Measurements from ENCODE around the gene KLK7. TPM values are rescaled to one million over a fixed set of nuclear protein-coding genes. Genes with fewer than 3 reads are reported as not detected.
A peak's percentile ranks its signal among the peaks of the same experiment; 100 is the strongest.

Gene KLK7
- total RNA-seq, 4 donors from 2014 or later, result 9.5 to 309 (median 198) TPM

DNA sequence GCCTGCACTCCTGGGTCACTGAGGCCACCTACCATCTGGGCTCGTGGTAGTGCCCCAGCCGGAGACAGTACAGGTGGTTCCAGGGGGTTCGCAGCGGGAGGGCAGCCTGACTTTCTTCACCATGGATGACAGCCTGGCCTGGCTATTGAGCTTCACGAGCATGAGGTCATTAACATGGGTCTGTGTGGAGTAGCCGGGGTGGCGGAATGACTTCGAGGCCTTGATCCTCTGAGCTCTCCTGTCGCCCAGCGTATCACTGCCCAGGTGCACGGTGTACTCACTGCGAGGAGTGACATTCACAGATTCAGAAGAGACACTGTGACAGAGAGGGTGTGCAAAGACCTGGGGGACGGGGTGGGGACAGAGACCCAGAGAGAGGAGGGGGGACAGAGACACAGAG, 3.5 kb downstream of the KLK7 start:
- peaks cover 5 to 33% (median 7%) of the 10 kb centered on the region in 3 donors for H3K4me1 ChIP-seq
- 53 to 68% methylated on average over 5 to 10 of the region's 13 CpGs for WGBS, 2 donors
- H3K36me3 ChIP-seq, result no peaks in the 10 kb centered on the region
- no peaks in the 10 kb centered on the region for H3K9me3 ChIP-seq
- no peak overlapping the region for H3K4me3 ChIP-seq
- DNase-seq, result no peak
- H3K27ac ChIP-seq, result no peak overlapping the region
- peaks cover 0 to 77% (median 0%) of the 10 kb centered on the region in 4 donors for H3K27me3 ChIP-seq
- TF ChIP-seq POLR2A (IDR thresholded peaks at IDR 0.05), result no peak
- TF ChIP-seq, protein P1, sequence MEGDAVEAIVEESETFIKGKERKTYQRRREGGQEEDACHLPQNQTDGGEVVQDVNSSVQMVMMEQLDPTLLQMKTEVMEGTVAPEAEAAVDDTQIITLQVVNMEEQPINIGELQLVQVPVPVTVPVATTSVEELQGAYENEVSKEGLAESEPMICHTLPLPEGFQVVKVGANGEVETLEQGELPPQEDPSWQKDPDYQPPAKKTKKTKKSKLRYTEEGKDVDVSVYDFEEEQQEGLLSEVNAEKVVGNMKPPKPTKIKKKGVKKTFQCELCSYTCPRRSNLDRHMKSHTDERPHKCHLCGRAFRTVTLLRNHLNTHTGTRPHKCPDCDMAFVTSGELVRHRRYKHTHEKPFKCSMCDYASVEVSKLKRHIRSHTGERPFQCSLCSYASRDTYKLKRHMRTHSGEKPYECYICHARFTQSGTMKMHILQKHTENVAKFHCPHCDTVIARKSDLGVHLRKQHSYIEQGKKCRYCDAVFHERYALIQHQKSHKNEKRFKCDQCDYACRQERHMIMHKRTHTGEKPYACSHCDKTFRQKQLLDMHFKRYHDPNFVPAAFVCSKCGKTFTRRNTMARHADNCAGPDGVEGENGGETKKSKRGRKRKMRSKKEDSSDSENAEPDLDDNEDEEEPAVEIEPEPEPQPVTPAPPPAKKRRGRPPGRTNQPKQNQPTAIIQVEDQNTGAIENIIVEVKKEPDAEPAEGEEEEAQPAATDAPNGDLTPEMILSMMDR (IDR thresholded peaks at IDR 0.05), result no peak
- intact Hi-C loops (cut with DNase I), result no loop called here

DNA sequence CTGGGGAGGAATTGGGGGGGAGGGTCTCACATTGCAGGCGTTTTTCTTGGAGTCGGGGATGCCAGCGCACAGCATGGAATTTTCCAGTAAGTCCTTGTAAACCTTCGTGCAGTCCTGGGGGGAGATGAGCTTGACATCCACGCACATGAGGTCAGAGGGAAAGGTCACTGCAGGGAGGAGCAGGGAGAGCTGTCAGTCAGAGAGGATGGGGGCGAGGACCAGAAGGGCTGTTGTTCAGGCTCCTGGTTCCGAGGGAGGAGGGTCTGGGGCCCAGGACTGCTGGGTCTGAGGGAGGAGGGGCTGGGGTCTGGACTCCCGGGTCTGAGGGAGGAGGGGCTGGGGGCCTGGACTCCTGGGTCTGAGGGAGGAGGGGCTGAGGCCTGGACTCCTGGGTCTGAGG, 4.0 kb downstream of the KLK7 start:
- intact Hi-C loops (cut with DNase I), result no loop called here
- Histone ChIP-seq H3K4me1 (peaks cover 5 to 34% (median 7%) of the 10 kb centered on the region in 3 donors), H3K4me3 (no peak overlapping the region), H3K9me3 (no peaks in the 10 kb centered on the region), H3K27me3 (peaks cover 0 to 77% (median 0%) of the 10 kb centered on the region in 4 donors), H3K27ac (no peak overlapping the region), H3K36me3 (no peaks in the 10 kb centered on the region)
- WGBS, 2 donors, result 43 to 62% methylated on average over 5 to 6 of the region's 8 CpGs
- no peak for DNase-seq
- TF ChIP-seq, protein P1 (IDR thresholded peaks at IDR 0.05), result no peak
- no peak for TF ChIP-seq POLR2A (IDR thresholded peaks at IDR 0.05)

DNA sequence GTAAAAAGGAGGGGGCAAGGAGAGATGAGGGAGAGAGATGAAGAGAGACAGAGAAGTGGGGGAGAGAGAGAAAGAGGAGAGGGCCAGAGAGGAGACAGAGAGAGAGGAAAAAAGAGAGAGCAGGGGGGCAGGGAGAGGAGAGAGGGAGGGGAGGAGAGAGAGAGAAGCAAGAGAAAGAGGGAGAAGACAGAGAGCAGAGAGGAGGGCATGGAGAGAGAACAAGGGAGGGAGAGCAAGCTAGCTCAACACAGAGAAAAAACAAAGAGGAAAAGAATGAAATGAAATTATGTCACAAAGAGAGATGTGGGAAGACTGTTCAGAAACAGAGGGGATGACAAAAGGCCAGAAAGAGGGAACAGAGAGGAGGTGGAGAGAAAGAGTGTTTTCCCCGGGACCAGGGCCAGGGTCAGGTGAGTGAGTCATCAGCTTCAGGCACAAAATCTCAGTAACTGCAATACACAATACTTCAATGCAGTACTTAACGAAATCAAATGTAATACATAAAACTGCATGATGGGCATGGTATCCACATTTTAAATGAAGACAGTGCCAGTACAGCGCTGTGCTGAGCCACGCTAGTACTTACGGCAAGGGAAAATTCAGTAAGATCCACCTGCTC, 4.8 kb downstream of the KLK7 start:
- H3K4me1 ChIP-seq, result peaks cover 5 to 30% (median 7%) of the 10 kb centered on the region in 3 donors
- H3K4me3 ChIP-seq, result no peak overlapping the region
- H3K9me3 ChIP-seq, result no peaks in the 10 kb centered on the region
- H3K27me3 ChIP-seq, result peaks cover 0 to 70% (median 0%) of the 10 kb centered on the region in 4 donors
- no peaks in the 10 kb centered on the region for H3K36me3 ChIP-seq
- 23 to 32% methylated on average over 5 of the region's 5 CpGs for WGBS, 2 donors
- TF ChIP-seq POLR2A (IDR thresholded peaks at IDR 0.05), result no peak
- TF ChIP-seq, protein P1 (IDR thresholded peaks at IDR 0.05), result no peak
- no peak overlapping the region for H3K27ac ChIP-seq
- DNase-seq, result no peak
- intact Hi-C loops (cut with DNase I), result no loop called here

DNA sequence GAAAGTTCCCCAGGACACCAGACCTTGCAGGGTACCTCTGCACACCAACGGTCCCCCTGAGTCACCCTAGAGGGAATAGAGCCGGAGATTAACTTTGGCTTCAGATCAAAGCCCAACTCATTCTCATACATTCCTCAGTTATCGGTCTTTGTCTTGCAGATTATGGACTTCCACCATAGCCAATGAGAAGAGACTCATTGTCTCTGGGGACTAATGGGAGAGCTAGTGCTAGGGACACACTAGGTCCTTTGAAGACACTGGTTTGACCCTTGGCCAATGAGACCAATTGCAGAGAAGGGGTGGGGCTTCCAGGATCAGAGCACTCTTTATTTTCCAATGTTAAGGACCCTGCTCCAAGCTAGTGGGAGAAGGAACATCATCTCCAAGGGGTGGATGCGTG, 6.1 kb downstream of the KLK7 start:
- H3K27ac ChIP-seq, result no peak overlapping the region
- 58 to 62% methylated on average over 3 to 4 of the region's 4 CpGs for WGBS, 2 donors
- no peak overlapping the region for H3K4me3 ChIP-seq
- intact Hi-C loops (cut with DNase I), result no loop called here
- TF ChIP-seq, protein P1 (IDR thresholded peaks at IDR 0.05), result no peak
- no peak for TF ChIP-seq POLR2A (IDR thresholded peaks at IDR 0.05)
- no peak for DNase-seq
- no peaks in the 10 kb centered on the region for H3K36me3 ChIP-seq
- peaks cover 5 to 32% (median 7%) of the 10 kb centered on the region in 3 donors for H3K4me1 ChIP-seq
- H3K27me3 ChIP-seq, result peaks cover 0 to 70% (median 0%) of the 10 kb centered on the region in 4 donors
- no peaks in the 10 kb centered on the region for H3K9me3 ChIP-seq

DNA sequence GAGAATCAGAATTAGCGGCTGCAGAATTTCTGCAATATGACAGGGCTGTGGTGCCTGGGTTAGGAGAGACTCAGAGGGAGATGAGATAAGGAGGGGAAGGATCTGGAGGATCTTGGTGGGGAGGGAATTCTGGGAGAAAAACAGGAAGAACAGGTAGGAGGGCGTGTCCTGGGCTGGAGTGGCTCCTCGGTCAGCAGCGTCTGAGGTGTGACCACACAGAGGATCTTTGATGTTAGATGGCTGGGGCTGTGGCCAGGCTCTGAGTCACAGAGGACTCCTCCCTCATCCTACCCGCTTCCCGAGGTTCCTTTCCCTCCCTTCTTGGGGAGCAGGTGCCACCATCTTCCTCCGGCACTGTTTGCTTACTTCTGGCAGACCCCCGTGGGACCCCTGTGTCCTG, 8.0 kb downstream of the KLK7 start:
- H3K36me3 ChIP-seq, result no peaks in the 10 kb centered on the region
- intact Hi-C loops (cut with DNase I), result no loop called here
- DNase-seq, result no peak
- no peak overlapping the region for H3K4me3 ChIP-seq
- 8% methylated on average over 8 of the region's 8 CpGs for WGBS, 2 donors
- peaks cover 0 to 68% (median 0%) of the 10 kb centered on the region in 4 donors for H3K27me3 ChIP-seq
- peaks cover 8 to 37% (median 11%) of the 10 kb centered on the region in 3 donors for H3K4me1 ChIP-seq
- H3K9me3 ChIP-seq, result no peaks in the 10 kb centered on the region
- H3K27ac ChIP-seq, result peak overlapping the region; percentile 55 to 77 (median 64)
- TF ChIP-seq, protein P1 (IDR thresholded peaks at IDR 0.05), result no peak
- TF ChIP-seq POLR2A (IDR thresholded peaks at IDR 0.05), result no peak

All from esophagus squamous epithelium (tissue), 5 donors.